Parathyroid adenoma (tissue), 2 donors: ENCODE measurements around the gene ATP7B.

Experiments used
- H2AFZ ChIP-seq: fragments of 300-600 bp; sonication (generic); one replicate; pipeline ENCODE4 v1.7.0; 2017; ENCODE audit warnings: antibody characterized with exemption, mild to moderate bottlenecking
- H3K27ac ChIP-seq: fragments of 300-600 bp; sonication (generic); one replicate; pipeline ENCODE4 v1.7.0; 2017
- H3K27me3 ChIP-seq: fragments of 300-600 bp; sonication (generic); one replicate; pipeline ENCODE4 v1.7.0; 2017; ENCODE audit warnings: low read length; ENCODE audit not compliant: control insufficient read depth, insufficient read depth
- H3K36me3 ChIP-seq: fragments of 300-600 bp; sonication (generic); one replicate; pipeline ENCODE4 v1.7.0; 2017; ENCODE audit warnings: low read length; ENCODE audit not compliant: control insufficient read depth, insufficient read depth
- H3K4me1 ChIP-seq: fragments of 300-600 bp; sonication (generic); one replicate; pipeline ENCODE4 v1.7.0; 2017; ENCODE audit warnings: control low read depth
- H3K4me2 ChIP-seq: fragments of 300-600 bp; sonication (generic); one replicate; pipeline ENCODE4 v1.7.0; 2017; ENCODE audit warnings: low read length
- H3K4me3 ChIP-seq: fragments of 300-600 bp; sonication (generic); one replicate; pipeline ENCODE4 v1.7.0; 2017; ENCODE audit warnings: low read depth, low read length
- H3K79me2 ChIP-seq: fragments of 300-600 bp; sonication (generic); one replicate; pipeline ENCODE4 v1.7.0; 2017; ENCODE audit warnings: control low read depth
- H3K9ac ChIP-seq: fragments of 300-600 bp; sonication (generic); one replicate; pipeline ENCODE4 v1.7.0; 2017; ENCODE audit warnings: mild to moderate bottlenecking
- H3K9me3 ChIP-seq: fragments of 300-600 bp; sonication (generic); one replicate; pipeline ENCODE4 v1.7.0; 2017; ENCODE audit warnings: low read length; ENCODE audit not compliant: control insufficient read depth
- TF ChIP-seq, protein P1 (sequence below): fragments of 300-600 bp; sonication (generic); IDR thresholded peaks from one replicate; pipeline ENCODE4 v1.7.0; 2017; ENCODE audit warnings: antibody characterized with exemption, mild to moderate bottlenecking
- donor health status: primary hyperparathyroidism.

Gene ATP7B

DNA sequence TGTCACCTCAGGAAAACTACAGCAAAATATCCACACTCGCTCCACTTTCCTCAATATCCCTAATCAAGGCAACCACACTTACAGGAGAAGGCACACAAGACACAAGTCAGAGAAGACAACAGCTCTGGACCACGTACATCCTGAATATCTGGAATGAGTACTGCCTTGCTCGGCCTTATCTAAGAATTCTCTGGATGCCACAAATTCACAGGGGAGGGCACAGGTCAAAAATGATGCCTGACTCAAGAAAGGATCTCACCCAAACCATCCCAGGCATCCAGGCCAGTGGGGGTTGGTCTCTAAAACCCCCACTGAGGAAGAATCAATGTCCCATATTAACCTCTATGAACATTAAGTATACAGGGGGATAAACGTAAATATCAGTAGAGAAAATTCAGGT is 29.9 kb downstream of the ATP7B start:
- no peaks in the 10 kb centered on the region for H3K27me3 ChIP-seq
- H3K79me2 ChIP-seq, result no peaks in the 10 kb centered on the region
- H3K4me3 ChIP-seq, result no peak overlapping the region

GRCh38 chr13:51980908-51981307 is 30.3 kb downstream of the ATP7B start:
- Histone ChIP-seq H3K9me3 (no peaks in the 10 kb centered on the region), H3K36me3 (no peaks in the 10 kb centered on the region), H3K4me3 (no peak overlapping the region), H2AFZ (peak overlapping the region; percentile 65), H3K4me2 (peak overlapping the region; percentile 3), H3K4me1 (peaks cover 9% of the 10 kb centered on the region), H3K27me3 (no peaks in the 10 kb centered on the region), H3K79me2 (no peaks in the 10 kb centered on the region), H3K9ac (no peak overlapping the region), H3K27ac (peak overlapping the region; percentile 56)
- TF ChIP-seq, protein P1, sequence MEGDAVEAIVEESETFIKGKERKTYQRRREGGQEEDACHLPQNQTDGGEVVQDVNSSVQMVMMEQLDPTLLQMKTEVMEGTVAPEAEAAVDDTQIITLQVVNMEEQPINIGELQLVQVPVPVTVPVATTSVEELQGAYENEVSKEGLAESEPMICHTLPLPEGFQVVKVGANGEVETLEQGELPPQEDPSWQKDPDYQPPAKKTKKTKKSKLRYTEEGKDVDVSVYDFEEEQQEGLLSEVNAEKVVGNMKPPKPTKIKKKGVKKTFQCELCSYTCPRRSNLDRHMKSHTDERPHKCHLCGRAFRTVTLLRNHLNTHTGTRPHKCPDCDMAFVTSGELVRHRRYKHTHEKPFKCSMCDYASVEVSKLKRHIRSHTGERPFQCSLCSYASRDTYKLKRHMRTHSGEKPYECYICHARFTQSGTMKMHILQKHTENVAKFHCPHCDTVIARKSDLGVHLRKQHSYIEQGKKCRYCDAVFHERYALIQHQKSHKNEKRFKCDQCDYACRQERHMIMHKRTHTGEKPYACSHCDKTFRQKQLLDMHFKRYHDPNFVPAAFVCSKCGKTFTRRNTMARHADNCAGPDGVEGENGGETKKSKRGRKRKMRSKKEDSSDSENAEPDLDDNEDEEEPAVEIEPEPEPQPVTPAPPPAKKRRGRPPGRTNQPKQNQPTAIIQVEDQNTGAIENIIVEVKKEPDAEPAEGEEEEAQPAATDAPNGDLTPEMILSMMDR, result no peak

More for the DNA sequence above, 29.9 kb downstream of the ATP7B start:
- Histone ChIP-seq H3K36me3 (no peaks in the 10 kb centered on the region), H3K4me1 (peaks cover 9% of the 10 kb centered on the region), H3K4me2 (peak overlapping the region; percentile 3), H3K27ac (peak overlapping the region; percentile 56), H3K9me3 (no peaks in the 10 kb centered on the region), H3K9ac (no peak overlapping the region), H2AFZ (peak overlapping the region; percentile 65)
- TF ChIP-seq, protein P1, result no peak

DNA sequence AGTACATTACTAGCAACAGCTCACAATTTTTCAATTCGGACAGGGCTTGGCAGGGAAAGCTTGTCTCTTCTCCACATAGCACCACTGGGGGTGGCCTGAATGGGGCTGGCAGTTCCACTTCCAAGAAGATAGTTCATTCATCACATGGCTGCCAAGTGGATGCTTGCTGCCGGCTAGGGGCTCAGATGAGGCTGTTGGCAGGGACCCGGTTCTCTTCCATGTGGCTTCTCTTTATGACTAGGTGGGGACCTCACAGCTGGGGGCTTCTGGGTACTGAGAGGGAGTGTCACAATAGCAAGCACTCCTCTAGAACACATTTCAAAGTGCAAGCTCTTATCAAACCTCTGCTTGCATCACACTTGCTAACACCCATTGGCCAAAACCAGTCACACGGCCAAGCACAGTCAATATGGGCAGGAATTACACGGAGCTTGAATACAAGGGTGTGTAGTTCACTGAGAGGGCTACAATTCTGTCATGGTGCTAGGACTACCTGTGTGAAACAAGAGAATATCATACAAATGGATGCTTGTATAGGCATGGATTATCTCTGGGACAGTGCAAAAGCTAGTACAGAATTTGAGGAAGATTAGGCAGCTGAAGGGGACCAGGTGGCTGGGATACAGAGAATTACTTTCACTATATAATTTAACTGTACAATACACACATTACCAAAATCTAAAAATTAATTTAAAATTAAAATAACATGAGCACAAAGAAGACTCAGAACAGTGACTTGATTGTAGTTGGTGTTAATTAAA is 32.3 kb downstream of the ATP7B start:
- Histone ChIP-seq H3K9ac (no peak overlapping the region), H3K36me3 (no peaks in the 10 kb centered on the region), H3K4me2 (no peak overlapping the region), H3K79me2 (no peaks in the 10 kb centered on the region), H3K4me1 (peaks cover 11% of the 10 kb centered on the region), H2AFZ (no peak overlapping the region), H3K9me3 (no peaks in the 10 kb centered on the region), H3K27ac (no peak overlapping the region), H3K4me3 (no peak overlapping the region), H3K27me3 (no peaks in the 10 kb centered on the region)
- TF ChIP-seq, protein P1, result no peak

GRCh38 chr13:51977625-51978024 is 33.6 kb downstream of the ATP7B start:
- H3K36me3 ChIP-seq, result no peaks in the 10 kb centered on the region
- TF ChIP-seq, protein P1, result no peak
- H3K27me3 ChIP-seq, result no peaks in the 10 kb centered on the region

GRCh38 chr13:51976890-51977289 is 34.4 kb downstream of the ATP7B start:
- peaks cover 11% of the 10 kb centered on the region for H3K4me1 ChIP-seq
- no peak overlapping the region for H2AFZ ChIP-seq
- TF ChIP-seq, protein P1, result no peak
- H3K79me2 ChIP-seq, result no peaks in the 10 kb centered on the region
- H3K27me3 ChIP-seq, result no peaks in the 10 kb centered on the region
- no peak overlapping the region for H3K27ac ChIP-seq
- no peak overlapping the region for H3K9ac ChIP-seq
- no peak overlapping the region for H3K4me2 ChIP-seq
- no peaks in the 10 kb centered on the region for H3K9me3 ChIP-seq
- no peak overlapping the region for H3K4me3 ChIP-seq
- H3K36me3 ChIP-seq, result no peaks in the 10 kb centered on the region

More at GRCh38 chr13:51977625-51978024, 33.6 kb downstream of the ATP7B start:
- no peak overlapping the region for H2AFZ ChIP-seq
- no peak overlapping the region for H3K9ac ChIP-seq
- no peaks in the 10 kb centered on the region for H3K79me2 ChIP-seq
- no peak overlapping the region for H3K27ac ChIP-seq
- no peak overlapping the region for H3K4me3 ChIP-seq
- no peak overlapping the region for H3K4me2 ChIP-seq
- H3K4me1 ChIP-seq, result peaks cover 11% of the 10 kb centered on the region
- no peaks in the 10 kb centered on the region for H3K9me3 ChIP-seq
